ENCODE measurements around the gene BHMT. TPM values are rescaled to one million over a fixed set of nuclear protein-coding genes. Genes with fewer than 3 reads are reported as not detected.

The BHMT gene, protein sequence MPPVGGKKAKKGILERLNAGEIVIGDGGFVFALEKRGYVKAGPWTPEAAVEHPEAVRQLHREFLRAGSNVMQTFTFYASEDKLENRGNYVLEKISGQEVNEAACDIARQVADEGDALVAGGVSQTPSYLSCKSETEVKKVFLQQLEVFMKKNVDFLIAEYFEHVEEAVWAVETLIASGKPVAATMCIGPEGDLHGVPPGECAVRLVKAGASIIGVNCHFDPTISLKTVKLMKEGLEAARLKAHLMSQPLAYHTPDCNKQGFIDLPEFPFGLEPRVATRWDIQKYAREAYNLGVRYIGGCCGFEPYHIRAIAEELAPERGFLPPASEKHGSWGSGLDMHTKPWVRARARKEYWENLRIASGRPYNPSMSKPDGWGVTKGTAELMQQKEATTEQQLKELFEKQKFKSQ
- not detected for total RNA-seq

DNA sequence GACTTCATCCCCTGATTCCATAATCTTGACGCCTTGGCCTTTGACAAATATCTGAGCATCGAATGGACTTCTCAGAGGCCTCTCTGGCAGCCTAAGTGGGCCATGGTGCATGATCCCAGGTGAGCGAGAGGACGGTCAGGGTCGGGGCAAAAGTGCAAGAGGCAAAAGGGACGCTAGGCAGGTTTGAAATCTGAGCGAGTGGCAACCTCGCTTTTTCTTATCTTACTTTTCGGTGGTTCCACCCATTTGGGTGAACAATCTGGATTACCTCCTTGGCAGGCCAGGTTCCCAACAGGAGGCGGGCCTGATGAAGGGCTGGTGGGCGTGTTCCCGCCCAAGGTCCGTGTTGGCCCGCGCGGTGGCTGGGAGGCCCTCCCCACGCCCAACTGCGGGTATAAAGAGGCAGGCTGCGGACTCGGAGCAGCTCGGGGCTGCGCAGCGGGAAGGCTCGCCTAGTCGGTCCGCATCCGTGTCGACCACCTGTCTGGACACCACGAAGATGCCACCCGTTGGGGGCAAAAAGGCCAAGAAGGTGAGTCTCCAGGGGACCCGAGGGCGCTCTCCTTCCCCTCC is at the start of gene BHMT:
Gene BHMT, plus strand, starts transcription at position 423 of the 573 bp plus-strand sequence. Its CDS starts 77 bp downstream, at position 500.
- Mint-ChIP-seq H3K4me3 (no peak within 1 kb of the TSS), H3K27me3 (peaks cover 60% of the 10 kb centered on the region), H3K36me3 (no peaks in the 10 kb centered on the region), H3K27ac (no peak within 1 kb of the TSS), H3K4me1 (peaks cover 2% of the 10 kb centered on the region), H3K9me3 (no peaks in the 10 kb centered on the region)
- no peak for DNase-seq

DNA sequence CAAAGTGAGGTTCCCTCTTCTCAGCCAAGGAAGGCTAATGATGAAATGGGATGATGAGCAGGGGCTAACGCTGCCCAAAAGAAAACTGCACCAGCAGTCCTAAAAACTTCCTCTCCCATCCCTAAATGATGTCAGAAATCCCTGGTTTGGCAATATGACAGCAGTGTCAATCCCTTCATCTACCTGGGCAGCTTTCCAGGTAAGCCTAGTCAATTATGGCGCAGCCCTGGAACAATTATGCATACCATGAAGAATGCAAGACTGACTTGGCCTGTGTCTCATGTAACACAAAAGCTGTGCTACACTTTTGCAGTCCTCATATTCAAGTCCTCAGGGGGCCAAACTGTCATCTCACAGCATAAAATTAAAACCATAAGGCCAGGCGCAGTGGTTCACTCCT is 49.2 kb upstream of the BHMT start:
- no peak overlapping the region for H3K4me3 Mint-ChIP-seq
- H3K9me3 Mint-ChIP-seq: no peaks in the 10 kb centered on the region
- H3K27ac Mint-ChIP-seq: no peak overlapping the region
- peaks cover 9% of the 10 kb centered on the region for H3K27me3 Mint-ChIP-seq
- H3K4me1 Mint-ChIP-seq: peaks cover 3% of the 10 kb centered on the region
- no peaks in the 10 kb centered on the region for H3K36me3 Mint-ChIP-seq
- DNase-seq: no peak

DNA sequence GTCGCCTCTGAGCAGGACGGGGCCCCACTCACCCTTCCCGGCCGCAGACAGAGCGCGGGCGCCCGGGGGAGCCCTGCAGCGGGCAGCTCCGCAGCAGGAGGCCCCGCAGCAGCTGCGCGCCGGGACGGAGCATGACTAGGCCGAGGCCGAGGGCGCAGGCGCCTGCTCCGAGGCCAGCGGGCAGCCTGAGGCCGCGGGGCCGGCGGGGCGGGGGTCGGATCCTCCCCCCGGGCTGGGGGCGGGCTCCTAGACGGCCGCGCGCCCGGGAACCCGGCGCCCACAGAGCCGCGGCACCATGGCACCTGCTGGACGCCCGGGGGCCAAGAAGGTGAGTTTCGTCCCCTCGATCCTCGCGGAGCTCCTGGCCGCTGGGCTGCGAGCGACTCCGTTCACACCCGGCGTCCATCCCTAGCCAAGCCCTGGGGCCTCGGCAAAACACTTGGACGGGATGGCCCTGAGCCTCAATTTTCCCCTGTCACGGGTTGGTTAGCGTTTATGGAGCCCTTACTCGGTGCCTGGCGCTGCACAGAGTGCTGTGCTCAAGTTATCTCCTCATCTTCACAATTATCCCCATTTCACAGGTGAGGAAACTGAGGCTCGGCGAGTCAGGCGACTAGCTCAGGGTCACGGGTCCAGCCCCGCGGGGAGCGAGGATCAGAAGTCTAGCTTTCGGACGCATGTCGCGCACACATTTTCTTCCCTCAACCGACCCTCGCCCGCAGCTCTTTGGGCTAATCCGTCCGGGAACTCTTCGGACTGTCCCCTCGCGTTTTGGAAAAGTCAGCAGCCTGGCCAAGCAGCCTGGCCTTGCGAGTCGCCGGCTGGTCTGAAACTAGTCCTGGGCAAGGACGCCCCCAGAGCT is 41.9 kb upstream of the BHMT start, which contains the start of the genes BHMT2 and DMGDH:
Gene BHMT2, plus strand, starts transcription at position 280 of the 862 bp plus-strand sequence. Its CDS starts 16 bp downstream, at position 296.
Gene DMGDH, minus strand, starts transcription at position 187 of the 862 bp plus-strand sequence. Its CDS starts 54 bp downstream, at position 133.
- Mint-ChIP-seq H3K4me3 (no peak within 1 kb of the TSS), H3K36me3 (no peaks in the 10 kb centered on the region), H3K27me3 (peaks cover 46% of the 10 kb centered on the region), H3K9me3 (peaks cover 1% of the 10 kb centered on the region), H3K4me1 (peaks cover 4% of the 10 kb centered on the region), H3K27ac (no peak within 1 kb of the TSS)
- DNase-seq: peak; percentile 7

DNA sequence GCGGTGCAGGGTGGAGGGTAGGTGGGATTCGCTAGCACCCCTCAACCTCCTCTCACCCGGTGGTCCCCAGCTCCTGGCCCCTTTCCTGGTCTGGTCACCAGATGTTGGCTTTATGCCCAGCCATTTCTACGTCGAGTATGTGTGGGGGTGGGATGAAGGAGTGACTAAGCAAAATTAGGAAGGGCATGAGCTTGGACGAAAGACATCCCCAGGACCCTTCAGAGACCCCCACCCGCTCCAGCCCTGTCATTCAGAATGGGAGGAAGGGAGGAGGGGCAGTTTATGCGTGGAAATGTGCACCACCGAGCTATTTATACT is 41.3 kb upstream of the BHMT start:
- H3K36me3 Mint-ChIP-seq: no peaks in the 10 kb centered on the region
- no peak overlapping the region for H3K4me3 Mint-ChIP-seq
- H3K27me3 Mint-ChIP-seq: peaks cover 46% of the 10 kb centered on the region
- peaks cover 7% of the 10 kb centered on the region for H3K4me1 Mint-ChIP-seq
- DNase-seq: no peak
- H3K27ac Mint-ChIP-seq: no peak overlapping the region
- peaks cover 1% of the 10 kb centered on the region for H3K9me3 Mint-ChIP-seq

DNA sequence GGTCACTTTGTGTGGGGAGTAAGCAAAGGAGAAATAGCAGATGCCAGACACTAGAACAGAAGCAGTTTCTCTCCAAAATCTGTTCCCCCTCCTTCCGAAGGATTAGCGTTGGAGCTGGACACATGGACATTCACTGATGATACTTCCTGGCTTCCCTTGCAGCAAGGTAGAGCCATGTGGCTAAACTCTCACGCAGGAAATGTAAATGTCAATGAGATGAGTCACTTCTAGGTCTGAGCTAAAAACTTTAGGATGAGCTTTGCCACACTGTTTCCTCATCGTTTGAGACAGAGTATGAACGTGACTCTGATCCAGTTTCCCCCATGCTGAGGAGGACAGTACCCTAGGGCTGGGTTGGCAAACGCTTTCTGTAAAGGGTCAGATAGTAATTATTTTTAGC is 37.0 kb upstream of the BHMT start:
- H3K27me3 Mint-ChIP-seq: peaks cover 28% of the 10 kb centered on the region
- no peak overlapping the region for H3K27ac Mint-ChIP-seq
- no peaks in the 10 kb centered on the region for H3K9me3 Mint-ChIP-seq
- H3K4me1 Mint-ChIP-seq: peaks cover 10% of the 10 kb centered on the region
- no peaks in the 10 kb centered on the region for H3K36me3 Mint-ChIP-seq
- no peak overlapping the region for H3K4me3 Mint-ChIP-seq
- DNase-seq: no peak

DNA sequence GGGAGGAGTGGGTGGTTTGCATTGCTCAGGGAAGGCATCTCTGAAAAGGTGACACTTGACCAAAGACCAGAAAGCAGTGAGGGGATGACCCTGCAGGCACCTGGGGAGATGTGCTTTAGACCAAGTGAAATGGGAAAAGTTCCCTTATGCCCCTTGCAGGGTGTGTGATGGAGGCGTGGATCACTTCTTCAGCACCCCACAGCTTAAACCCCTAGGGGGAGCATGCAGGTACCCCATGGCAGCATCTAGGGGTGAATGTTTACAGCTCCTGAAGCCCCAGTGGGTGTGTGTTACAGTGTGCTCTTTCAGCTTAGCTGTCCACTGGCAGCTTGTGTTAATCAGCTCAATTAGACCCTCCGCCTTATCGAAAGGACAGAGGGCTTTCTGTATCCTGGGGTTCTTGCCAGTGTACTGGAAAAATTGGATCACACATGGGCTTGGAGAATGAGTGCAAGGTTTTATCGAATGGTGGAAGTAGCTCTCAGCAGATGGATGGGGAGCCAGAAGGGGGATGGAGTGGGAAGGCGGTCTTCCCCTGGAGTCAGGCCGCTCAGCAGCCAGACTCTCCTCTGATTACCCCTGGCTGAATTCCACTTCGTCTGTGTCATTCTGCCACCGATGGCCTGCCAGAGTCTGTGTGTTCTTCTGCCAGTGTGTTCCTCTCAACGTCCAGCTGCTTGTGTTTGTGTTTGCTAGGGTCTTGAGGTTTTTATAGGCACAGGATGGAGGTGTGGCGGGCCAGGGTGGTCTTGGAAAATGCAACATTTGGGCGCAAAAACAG is 35.8 kb upstream of the BHMT start:
- DNase-seq: no peak
- Mint-ChIP-seq H3K4me1 (peaks cover 10% of the 10 kb centered on the region), H3K4me3 (no peak overlapping the region), H3K9me3 (no peaks in the 10 kb centered on the region), H3K27me3 (peaks cover 18% of the 10 kb centered on the region), H3K36me3 (no peaks in the 10 kb centered on the region), H3K27ac (no peak overlapping the region)

DNA sequence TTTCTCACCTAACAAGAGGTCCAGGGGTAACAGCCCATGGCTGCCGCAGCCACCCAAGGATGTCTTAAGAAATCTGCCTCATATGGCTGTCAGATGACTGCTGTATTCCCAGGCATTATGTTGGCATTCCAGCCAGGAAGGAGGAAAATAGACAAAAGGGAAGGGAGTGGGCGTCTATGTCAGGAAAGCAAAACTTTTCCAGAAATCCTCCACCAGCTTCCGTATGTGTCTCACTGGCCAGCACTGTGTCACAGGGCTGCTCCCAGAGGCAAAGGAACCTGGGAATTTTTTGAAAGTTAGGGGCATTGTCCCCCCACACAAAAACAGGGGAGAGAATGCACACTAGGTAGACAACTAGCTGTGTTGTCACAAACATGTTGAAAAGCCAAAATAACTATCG is 34.8 kb upstream of the BHMT start:
- Mint-ChIP-seq H3K36me3 (no peaks in the 10 kb centered on the region), H3K27ac (no peak overlapping the region), H3K9me3 (no peaks in the 10 kb centered on the region), H3K4me1 (peaks cover 10% of the 10 kb centered on the region), H3K4me3 (no peak overlapping the region), H3K27me3 (peaks cover 9% of the 10 kb centered on the region)
- DNase-seq: no peak

DNA sequence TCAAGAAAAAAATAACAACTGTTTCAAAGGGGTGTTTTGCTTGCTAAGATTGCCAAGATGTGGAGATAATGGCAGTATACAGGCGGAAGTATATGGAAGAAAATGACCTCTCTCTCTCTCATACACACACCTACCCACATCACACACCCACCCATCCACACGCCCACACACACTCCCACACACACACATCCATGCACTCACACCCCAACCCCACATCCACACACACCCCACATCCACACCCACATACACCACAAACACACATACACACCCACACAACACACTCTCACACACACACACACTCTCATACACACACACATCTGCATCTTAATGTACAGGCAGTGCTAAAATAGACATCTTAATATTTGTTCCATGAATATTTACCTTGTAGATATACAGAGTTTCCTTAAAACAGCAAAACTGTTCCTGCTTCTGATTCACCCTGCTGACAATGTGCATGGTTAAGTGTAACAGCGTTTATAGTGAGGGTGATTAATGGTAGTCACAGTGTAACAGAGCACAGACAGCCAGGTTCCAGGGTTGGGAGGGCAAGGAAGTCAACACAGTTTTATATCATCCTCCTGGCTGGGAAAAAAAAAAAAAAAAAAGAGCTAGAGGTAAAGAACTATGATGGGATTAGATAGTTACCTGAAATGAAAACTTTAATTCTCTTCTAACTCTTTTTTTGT is 33.8 kb upstream of the BHMT start:
- no peak for DNase-seq
- peaks cover 10% of the 10 kb centered on the region for H3K4me1 Mint-ChIP-seq
- H3K36me3 Mint-ChIP-seq: no peaks in the 10 kb centered on the region
- no peaks in the 10 kb centered on the region for H3K9me3 Mint-ChIP-seq
- no peak overlapping the region for H3K4me3 Mint-ChIP-seq
- H3K27me3 Mint-ChIP-seq: peaks cover 3% of the 10 kb centered on the region
- H3K27ac Mint-ChIP-seq: no peak overlapping the region

DNA sequence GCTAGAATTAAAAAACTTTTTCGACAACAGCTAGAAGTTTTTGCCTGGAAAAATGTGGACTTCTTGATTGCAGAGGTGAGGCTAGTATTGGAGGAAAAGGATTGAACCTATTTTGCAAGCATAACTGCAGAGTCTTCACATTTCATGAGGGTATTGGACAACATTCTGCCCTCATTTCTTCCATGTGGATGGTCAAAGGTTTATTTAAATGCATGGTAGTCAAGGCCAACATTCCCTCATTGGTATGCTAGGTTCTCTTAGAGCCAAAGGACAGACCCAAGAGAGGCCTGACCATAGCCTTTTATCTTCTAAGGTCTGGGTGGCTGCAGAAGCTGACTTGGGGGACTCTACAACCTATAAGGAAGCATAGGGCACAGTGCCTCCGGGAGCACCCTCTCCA is 30.8 kb upstream of the BHMT start:
- Mint-ChIP-seq H3K27ac (no peak overlapping the region), H3K4me1 (peaks cover 5% of the 10 kb centered on the region), H3K27me3 (peaks cover 3% of the 10 kb centered on the region), H3K4me3 (no peak overlapping the region), H3K36me3 (no peaks in the 10 kb centered on the region), H3K9me3 (no peaks in the 10 kb centered on the region)
- DNase-seq: no peak

DNA sequence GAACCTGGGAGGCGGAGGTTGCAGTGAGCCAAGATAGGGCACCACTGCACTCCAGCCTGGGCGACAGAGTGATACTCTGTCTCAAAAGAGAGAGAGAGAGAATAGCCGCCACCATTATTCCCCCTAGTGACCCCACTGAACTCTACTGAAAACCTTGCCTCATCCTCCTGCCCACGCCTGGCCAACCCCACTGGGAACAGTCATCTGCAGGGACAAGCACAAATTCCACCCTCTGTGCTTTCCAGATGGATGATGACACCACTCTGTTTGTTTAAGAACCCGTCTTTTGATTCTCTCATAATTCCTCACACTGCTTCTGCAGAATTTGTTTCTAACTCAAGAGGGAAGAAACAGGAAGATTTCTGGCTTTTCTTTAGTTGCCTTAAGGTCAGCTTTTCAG is 29.8 kb upstream of the BHMT start:
- DNase-seq: no peak
- Mint-ChIP-seq H3K27me3 (no peaks in the 10 kb centered on the region), H3K36me3 (no peaks in the 10 kb centered on the region), H3K27ac (no peak overlapping the region), H3K4me3 (no peak overlapping the region), H3K4me1 (peaks cover 5% of the 10 kb centered on the region), H3K9me3 (no peaks in the 10 kb centered on the region)

DNA sequence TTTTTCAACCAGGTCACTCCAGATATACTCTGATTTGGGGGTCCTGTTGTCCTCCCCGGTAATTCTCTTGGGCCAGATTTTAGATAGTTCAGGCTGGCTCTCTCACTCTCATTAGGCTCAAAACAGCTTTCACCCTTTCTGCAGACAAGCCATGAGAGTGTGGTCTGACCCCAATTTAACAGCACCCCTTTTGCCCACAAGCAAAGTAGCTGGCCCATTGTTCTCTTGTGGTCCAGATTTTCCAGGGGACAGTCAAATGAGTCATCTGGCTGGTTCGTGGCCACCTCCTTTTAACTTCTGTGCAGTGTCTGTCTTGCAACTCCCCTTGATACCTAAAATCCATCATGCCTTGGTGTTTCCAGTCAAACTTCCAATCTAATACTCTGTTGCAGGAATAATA is 25.5 kb upstream of the BHMT start:
- H3K27ac Mint-ChIP-seq: no peak overlapping the region
- no peaks in the 10 kb centered on the region for H3K4me1 Mint-ChIP-seq
- no peak for DNase-seq
- no peaks in the 10 kb centered on the region for H3K36me3 Mint-ChIP-seq
- no peaks in the 10 kb centered on the region for H3K27me3 Mint-ChIP-seq
- no peak overlapping the region for H3K4me3 Mint-ChIP-seq
- H3K9me3 Mint-ChIP-seq: no peaks in the 10 kb centered on the region

DNA sequence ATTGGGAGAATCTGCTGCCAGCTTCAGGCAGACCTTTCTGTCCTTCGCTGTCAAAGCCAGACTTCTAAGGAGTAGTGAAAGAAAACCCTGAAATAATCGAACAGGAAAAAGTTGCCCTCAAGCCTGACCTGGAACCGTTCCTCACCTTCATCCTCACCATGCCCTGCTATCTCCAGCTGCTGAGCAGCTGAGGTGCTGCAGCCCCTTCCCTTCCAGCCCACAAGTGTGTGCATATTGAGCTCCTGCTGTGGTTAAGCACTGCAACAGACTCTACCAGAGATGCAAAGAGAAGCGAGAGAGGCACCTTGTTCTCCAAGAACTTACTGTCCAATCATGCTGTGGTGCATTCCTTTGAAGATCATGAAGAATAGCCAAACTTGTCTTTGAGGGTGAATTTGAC is 23.1 kb upstream of the BHMT start:
- no peaks in the 10 kb centered on the region for H3K27me3 Mint-ChIP-seq
- no peaks in the 10 kb centered on the region for H3K4me1 Mint-ChIP-seq
- H3K4me3 Mint-ChIP-seq: no peak overlapping the region
- H3K36me3 Mint-ChIP-seq: no peaks in the 10 kb centered on the region
- no peaks in the 10 kb centered on the region for H3K9me3 Mint-ChIP-seq
- H3K27ac Mint-ChIP-seq: no peak overlapping the region
- DNase-seq: no peak

DNA sequence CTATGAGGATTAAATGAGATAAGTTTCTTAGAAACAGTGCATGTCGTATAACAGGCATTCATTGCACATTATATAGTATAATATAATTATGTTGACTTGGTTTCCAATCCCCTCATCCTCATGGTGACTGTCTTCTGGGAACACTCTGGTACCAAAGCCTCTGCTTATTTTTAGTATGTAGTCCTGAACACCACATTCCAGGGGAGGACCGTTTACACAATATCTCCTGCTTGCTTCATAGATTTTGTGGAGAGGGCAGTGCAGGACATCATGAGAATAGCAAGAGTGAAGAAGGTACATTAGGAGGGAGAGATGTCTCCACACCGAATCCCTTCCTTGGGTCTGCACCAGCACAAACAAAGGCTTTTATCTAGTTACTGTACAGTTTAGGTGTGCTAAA is 20.5 kb upstream of the BHMT start:
- H3K27ac Mint-ChIP-seq: no peak overlapping the region
- no peaks in the 10 kb centered on the region for H3K36me3 Mint-ChIP-seq
- no peaks in the 10 kb centered on the region for H3K27me3 Mint-ChIP-seq

DNA sequence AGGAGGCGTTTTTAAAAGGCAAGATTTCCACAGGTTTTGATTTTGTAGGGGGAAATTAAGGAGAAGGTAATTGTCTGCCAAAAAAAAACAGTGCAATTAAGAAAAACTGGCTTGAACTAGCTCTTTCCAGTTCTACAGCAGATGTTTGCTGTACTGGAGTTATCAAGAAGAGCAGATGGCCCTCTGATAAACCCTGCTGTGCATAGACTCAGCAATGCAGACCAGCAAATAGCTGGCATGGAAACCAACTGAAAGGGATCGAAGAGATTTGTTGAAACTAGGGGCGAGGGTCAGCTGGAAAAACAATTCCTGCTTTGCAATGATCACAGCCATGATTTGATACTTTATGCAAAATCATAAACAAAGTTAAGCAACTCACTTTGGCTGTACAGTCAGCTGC is 17.8 kb upstream of the BHMT start:
- Mint-ChIP-seq H3K9me3 (no peaks in the 10 kb centered on the region), H3K36me3 (no peaks in the 10 kb centered on the region), H3K4me1 (no peaks in the 10 kb centered on the region), H3K27ac (no peak overlapping the region), H3K4me3 (no peak overlapping the region), H3K27me3 (no peaks in the 10 kb centered on the region)
- no peak for DNase-seq

More for the DNA sequence above, 20.5 kb upstream of the BHMT start:
- H3K9me3 Mint-ChIP-seq: no peaks in the 10 kb centered on the region
- H3K4me1 Mint-ChIP-seq: no peaks in the 10 kb centered on the region
- no peak for DNase-seq
- no peak overlapping the region for H3K4me3 Mint-ChIP-seq
